Medulla oblongata (tissue), 1 donor: ENCODE results near the gene TRIM60.
"Not testable (repeated sequence)": the region's sequence is repeated elsewhere in the genome, so short reads cannot be mapped to it uniquely, and the experiment has no call there.

Experiments used
- DNase-seq: peaks from one replicate; pipeline ENCODE4 v3.0.0-alpha.2; 2015; ENCODE audit errors: extremely low spot score

TRIM60 gene

DNA sequence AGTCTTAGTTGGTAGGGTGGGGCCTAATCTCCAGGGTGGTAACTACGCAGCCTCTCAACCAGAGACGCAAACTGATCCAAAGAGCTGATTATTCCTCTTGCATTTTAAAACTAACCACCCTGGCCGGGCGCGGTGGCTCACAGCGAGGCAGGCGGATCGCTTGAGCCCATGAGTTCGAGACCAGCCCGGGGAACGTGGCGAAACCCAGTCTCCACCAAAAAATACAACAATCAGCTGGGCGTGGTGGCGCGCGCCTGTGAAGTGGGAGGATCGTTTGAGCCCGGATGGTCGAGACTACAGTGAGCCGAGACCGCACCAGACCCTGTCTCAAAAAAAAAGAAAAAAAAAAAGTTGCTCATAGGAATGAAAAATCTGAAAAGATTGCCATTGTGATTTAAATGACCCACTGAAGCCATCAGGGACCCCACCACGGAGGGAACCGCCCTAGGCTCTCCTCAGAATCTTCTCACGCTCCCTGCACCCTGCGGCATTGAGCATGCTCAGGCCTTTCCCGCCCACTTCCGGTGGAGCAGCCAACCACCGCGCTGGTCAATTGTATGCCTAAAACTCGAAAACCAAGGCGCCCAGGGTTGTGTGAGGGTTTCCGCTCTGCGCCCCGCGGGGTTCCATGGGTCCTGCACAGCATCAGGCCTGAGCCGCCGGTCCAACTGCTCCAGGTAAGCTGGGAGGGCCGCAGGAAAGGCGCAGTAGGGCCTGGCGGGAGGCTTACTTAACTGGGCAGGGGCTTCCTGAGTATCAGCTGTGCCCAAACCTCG lies at the start of gene TRIM60:
TSS of gene TRIM60 (plus strand) at position 564 of the 776 bp plus-strand sequence. CDS start 8,074 bp downstream, outside the sequence.
- no peak for DNase-seq

DNA sequence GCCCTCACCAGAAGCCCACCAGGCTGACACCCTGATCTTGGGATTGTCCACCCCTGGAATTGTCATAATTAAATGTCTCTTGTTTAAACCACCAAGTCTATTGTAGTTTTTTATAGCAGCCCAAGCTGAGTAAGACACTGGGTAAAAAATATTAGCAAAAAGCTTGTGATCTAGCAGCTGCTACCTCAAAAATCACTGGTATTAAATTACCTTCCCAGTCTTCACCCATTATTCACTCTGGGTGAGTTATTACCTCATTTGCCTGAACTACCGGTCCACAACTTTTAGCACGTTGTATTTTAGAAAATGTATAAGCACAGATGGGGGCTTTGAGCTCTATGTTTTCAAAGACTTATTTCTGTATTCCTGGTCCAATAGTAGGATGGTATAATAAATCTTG lies 42.3 kb upstream of the TRIM60 start:
- no peak for DNase-seq

DNA sequence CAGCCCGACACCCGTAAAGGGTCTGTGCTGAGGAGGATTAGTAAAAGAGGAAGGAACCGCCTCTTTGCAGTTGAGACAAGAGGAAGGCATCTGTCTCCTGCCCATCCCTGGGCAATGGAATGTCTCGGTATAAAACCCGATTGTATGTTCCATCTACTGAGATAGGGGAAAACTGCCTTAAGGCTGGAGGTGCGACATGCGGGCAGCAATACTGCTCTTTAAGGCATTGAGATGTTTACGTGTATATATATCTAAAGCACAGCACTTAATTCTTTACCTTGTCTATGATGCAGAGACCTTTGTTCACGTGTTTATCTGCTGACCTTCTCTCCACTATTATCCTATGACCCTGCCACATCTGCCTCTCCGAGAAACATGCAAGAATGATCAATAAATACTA lies 41.0 kb upstream of the TRIM60 start:
- DNase-seq, result not testable (repeated sequence)

DNA sequence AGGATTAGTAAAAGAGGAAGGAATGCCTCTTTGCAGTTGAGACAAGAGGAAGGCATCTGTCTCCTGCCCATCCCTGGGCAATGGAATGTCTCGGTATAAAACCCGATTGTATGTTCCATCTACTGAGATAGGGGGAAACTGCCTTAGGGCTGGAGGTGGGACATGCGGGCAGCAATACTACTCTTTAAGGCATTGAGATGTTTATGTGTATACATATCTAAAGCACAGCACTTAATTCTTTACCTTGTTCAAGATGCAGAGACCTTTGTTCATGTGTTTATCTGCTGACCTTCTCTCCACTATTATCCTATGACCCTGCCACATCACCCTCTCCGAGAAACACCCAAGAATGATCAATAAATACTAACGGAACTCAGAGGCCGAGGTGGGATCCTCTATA lies 35.7 kb upstream of the TRIM60 start:
- DNase-seq, result not testable (repeated sequence)

DNA sequence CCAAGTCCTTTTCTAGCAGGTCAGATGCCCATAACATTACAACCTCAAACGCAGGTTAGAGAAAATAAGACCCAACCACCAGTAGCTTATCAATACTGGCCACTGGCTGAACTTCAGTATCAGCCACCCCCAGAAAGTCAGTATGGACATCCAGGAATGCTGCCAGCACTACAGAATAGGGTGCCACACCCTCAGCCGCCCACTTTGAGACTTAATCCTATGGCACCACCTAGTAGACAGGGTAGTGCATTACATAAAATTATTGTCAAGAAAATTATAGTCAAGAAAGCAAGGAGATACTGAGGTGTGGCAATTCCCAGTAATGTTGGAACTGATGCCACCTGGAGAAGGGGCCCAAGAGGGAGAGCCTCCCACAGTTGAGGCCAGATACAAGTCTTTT lies 34.5 kb upstream of the TRIM60 start:
- peak; percentile 42 for DNase-seq

DNA sequence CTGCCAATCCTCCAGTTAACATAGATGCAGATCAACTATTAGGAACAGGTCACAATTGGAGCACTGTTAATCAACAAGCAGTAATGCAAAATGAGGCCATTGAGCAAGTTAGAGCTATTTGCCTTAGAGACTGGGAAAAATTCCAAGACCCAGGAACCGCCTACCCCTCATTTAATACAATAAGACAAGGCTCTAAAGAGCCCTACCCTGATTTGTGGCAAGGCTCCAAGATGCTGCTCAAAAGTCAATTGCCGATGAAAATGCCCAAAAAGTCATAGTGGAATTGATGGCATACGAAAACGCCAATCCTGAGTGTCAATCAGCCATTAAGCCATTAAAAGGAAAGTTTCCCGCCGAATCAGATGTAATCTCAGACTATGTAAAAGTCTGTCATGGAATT lies 33.9 kb upstream of the TRIM60 start:
- DNase-seq, result peak; percentile 70

DNA sequence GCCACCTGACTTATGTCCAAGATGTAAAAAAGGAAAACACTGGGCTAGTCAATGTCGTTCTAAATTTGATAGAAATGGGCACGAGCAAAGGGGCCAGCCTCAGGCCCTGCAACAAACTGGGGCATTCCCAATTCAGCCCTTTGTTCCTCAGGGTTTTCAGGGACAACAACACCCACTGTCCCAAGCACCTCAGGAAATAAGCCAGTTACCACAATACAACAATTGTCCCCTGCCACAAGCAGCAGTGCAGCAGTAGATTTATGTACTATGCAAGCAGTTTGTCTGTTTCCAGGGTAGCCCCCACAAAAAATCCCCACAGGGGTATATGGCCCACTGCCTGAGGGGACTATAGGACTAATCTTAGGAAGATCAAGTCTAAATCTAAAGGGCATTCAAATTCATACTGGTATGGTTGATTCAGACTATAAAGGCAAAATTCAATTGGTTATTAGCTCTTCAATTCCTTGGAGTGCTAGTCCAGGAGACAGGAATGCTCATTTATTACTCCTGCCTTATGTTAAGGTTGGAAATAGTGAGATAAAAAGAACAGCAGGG lies 33.2 kb upstream of the TRIM60 start:
- DNase-seq, result peak; percentile 78

DNA sequence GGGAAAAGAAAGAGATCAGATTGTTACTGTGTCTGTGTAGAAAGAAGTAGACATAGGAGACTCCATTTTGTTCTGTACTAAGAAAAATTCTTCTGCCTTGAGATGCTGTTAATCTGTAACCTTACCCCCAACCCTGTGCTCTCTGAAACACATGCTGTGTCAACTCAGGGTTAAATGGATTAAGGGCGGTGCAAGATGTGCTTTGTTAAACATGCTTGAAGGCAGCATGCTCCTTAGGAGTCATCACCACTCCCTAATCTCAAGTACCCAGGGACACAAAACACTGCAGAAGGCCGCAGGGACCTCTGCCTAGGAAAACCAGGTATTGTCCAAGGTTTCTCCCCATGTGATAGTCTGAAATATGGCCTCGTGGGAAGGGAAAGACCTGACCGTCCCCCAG lies 29.8 kb upstream of the TRIM60 start:
- DNase-seq, result not testable (repeated sequence)

DNA sequence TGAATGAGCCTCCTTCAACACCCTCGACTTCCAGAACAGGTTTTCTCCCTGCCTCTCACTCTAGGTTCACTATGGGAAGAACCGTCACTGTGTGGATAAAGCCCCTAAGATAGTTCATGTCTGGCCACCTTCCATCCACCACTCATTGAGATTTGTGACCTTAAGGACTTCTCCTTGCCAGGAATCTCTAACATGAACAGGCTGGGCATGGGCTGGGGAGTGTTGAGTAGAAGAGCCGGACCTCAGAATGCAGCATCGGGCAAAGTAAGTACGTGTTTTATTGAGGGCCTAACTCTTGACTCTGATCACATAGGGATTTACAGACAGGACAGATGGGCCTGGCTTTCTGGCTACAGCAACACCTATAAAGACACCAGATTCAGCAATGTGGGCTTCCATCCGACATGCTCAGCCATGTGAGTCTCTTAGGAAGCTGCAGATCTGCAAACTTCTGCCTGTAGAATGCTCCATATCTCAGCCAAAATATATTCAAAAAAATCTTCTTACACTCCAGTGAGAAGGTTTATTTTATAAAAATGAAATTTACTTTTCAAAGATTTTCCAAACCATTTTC lies 26.4 kb upstream of the TRIM60 start:
- DNase-seq, result no peak

DNA sequence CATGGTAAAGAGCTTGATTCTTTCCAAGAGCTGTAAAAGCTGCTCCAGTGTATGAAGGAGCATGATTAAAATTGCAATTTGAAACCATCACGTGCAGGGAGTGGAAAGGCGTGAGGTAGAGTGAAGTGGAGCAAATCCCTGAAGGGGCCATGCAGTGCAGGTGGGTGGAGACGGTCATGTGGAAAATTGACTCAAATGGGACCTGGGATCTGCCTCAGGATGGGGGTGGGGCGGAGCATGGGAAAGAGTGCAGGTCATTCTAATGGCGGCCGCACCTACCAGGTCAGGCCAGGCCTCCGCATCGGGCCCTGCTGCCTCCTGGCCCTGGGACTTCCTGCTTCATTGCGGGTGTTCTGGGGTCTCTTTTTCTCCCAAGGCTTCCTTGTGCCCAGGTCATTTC lies 25.3 kb upstream of the TRIM60 start:
- DNase-seq, result no peak

DNA sequence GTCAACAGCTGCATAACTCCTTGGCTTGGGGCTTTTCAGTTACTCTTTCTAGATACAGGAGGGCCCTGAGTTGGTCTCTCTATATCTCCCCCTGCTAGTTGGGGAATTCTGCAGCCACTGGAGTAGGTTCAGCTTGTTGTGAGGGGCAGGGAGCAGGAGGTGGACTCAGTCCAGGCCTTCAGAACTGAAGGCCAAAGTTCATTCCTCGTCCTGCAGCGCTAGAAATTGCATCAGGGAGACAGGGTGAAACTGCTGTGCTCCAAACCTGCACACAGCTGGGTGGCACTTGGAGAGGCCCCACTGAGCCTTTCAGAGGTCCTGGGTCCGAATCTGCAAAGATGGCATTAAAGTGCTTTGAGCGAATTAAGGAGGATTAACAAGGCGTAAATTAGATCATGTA lies 24.9 kb upstream of the TRIM60 start:
- no peak for DNase-seq

DNA sequence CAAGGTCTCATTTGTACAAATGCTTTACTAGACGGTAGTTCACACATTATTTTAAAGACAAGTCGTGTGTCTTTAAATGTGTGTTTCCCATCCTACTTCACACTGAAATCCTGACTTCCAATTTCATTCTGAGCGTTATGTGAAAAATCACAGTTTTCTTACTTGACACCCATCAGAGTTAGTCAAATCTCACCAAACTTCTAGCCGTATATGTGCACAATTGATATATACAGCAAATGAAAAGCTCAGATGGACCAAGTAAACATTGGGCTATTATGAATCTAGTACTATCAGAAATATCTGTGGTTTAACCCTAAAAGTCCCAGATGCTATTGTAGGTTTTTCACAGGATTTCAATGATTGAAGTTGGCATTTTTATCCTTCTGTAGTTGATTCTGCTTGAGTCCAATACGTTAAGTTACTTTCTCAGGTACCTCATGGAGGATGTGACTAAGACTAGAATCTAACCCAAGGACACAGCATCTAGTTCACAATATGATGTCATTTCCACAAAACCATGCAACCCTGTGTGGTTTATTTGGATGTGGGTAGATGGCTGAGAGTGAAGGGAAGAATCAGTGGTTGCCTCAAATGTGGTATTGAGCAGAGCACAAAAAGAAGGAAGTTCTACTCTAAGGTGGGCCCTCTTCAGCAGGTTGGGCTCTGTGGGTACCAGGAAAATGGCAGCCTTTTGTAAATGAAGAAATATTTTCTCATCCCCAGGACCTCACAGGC lies 22.1 kb upstream of the TRIM60 start:
- no peak for DNase-seq

DNA sequence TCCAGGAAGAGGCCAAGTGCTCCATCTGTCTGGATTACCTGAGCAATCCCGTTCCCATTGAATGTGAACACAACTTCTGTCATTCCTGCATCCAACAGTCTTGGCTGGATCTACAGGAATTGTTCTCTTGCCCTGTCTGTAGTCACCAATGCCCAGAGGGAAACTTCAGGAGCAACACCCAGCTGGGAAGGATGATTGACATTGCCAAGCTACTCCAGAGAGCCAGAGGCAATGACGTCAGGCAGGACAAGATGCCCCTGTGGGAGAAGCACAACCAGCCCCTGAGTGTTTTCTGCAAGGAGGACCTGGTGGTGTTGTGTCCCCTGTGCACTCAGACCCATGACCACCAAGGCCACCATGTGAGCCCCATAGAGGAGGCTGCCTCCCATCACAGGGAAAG lies 21.3 kb upstream of the TRIM60 start:
- DNase-seq, result no peak

DNA sequence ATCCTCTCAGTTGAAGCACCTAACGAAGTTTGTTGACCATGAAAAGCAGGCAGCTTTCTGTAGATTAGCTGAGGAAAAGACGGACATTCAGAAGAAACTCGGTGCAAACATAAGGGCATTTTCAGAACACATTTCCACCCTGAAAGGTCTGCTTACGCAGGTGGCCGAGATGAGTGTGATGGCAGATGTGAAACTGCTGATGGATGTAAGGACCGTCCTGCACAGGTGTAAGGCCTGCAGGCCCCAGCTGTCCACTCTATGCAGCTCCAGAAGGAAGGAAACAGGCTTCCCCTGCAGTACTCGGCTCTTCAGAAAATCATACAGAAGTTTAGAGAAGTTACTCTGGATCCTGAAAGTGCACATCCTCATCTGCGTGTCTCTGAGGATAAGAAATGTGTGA lies 20.8 kb upstream of the TRIM60 start:
- DNase-seq, result no peak

DNA sequence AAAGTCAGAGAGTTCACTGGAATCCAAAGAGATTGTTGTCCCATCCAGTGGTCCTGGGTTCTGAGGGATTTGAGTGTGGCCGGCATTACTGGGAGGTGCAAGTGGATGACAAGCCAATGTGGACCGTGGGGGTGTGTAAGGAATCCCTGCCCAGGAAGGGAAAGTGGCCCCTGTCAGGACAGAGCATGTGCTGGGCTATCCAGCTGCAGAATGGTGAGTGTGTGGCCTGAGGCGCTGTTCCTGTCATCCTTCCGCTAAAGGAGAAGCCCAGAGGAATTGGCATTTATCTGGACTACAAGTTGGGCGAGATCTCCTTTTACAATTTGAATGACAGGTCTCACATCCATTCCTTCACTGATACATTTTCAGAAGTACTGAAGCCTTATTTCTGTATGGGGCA lies 20.4 kb upstream of the TRIM60 start:
- no peak for DNase-seq

DNA sequence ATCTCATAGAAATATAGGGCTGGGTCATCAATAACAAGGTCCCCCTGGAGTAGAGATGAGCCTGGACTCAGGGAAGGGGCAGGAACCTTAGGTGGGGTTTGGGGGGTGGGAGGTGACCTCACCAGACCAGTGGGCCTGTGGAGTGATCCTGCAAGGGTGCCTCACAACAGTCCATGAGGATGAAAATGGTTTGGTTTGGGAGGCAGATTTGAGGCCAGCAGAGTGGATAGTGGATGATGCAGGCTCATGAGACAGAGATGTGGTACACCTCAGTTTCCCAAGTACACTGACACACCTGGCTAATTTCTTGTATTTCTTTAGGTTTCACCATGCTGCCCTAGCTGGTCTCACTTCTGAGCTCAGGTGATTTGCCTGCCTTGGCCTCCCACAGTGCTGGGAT lies 18.1 kb upstream of the TRIM60 start:
- DNase-seq, result no peak

DNA sequence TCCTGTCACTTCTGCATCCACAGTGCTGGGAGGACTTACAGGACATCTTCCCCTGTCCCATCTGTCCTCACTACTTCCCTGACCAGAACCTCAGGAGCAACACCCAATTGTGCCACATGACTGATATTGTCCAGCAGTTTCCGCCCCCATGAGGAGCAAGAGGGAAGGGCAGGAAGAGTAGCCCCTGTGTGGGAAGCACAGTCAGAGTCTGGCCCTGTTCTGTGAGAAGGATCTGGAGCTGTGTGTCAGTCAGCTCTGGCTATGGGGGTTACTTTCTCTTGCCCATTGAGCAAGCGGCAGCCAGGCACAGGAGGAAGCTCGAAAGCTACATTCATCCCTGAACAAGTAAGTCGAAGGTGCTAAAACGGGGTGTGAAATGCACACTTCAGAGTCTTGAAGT lies 14.8 kb upstream of the TRIM60 start:
- DNase-seq, result no peak

DNA sequence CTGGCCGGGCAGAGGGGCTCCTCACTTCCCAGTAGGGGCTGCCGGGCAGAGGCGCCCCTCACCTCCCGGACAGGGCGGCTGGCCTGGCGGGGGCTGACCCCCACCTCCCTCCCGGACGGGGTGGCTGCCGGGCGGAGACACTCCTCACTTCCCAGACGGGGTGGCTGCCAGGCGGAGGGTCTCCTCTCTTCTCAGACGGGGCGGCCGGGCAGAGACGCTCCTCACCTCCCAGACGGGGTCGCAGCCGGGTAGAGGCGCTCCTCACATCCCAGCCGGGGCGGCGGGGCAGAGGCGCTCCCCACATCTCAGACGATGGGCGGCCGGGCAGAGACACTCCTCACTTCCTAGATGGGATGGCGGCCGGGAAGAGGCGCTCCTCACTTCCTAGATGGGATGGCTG lies 11.8 kb upstream of the TRIM60 start:
- DNase-seq, result not testable (repeated sequence)

DNA sequence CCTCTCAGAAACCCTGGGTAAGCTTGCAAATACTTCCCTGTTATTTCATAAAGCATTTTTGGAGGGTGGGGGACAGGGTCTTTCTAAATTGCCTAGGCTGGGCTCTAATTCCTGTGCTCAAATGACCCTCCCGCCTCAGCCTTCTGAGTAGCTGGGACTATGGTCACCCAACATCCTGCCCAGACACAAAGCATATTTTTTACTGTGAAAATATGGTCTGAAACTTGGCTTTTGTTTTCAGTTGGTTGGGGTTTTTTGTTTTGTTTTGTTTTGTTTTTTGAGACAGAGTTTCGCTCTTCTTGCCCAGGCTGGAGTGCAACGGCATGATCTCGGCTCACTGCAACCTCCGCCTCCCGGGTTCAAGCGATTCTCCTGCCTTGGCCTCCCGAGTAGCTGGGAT lies 6.0 kb upstream of the TRIM60 start:
- DNase-seq, result not testable (repeated sequence)

DNA sequence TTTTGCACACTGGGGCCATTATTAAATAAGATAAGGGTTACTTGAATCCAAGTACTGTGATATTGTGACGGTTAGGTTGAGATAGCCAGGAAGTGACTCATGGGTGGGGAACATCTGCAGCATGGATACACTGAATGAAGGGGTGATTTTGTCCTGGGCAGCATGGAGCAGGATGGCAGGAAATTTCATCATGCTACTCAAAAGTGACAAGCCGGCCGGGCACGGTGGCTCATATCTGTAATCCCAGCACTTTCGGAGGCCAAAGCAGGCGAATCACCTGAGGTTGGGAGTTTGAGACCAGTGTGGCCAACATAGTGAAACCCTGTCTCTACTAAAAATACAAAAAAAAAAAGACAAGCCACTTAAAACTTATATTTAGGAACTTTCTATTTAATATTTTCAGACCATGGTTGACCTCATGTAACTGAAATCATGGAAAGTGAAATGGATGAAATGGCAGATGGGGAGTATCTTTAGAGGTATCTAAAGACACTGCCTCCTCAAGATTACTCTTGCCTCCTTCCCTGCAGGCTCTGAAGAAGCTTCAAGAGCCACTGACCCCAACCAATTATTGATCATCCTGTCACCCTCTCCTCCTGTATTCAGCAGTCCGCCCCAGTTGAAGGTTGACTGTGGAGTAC lies 3.9 kb upstream of the TRIM60 start:
- peak; percentile 7 for DNase-seq

DNA sequence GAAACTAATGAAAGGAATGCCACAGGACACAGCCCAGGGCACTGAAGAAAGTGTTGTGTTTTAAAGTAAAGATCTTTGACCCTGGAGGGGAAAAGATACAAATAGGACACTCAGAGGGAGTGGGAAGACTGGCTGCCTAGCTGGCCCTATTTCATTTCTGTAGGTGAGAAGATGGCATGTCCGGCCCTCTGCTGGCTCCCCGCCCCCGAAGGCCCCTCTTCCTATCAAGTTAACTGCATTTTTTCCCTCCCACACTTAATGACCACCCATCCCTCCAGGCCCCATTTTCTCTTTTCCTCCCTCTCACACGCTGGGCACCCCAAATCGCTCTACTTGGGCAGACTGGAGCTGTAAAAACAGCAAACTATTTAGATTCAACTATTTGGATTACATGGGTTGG lies 16.4 kb downstream of the TRIM60 start:
- DNase-seq, result no peak

DNA sequence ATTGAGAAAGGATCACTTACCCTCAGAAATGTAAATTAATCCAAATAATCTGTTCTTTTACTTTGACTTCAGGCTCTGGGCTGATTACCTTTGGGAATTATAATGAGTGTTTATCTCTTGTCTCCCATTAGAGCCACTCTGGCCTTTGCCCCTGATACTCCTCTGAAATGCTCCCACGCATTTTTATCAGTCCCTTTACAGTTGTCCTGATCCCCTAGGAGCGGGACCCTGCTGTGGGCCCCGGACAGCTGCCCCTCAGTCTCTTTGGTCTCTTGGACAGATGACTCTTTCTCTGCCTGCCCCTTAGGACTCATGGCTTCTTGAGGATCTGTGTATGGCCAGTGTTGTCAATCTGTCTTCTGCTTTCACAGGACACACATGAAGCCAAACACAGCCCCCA lies 20.8 kb downstream of the TRIM60 start:
- no peak for DNase-seq
